Effector memory CD8-positive, alpha-beta T cell (primary cell): ENCODE results near the gene RAI1.

Experiments used
- ATAC-seq: fragments of 150-1000 bp; cut with Tn5 transposase; replicated peaks from 2 replicates; pipeline ENCODE4 v1.10.0; 2021; ENCODE audit warnings: mild to moderate bottlenecking, moderate library complexity
- DNase-seq, 3 experiments: peaks; one replicate each; pipeline ENCODE4 v3.0.0; 2021
- H3K27ac Mint-ChIP-seq, 2 donors: one replicate each; pipeline ENCODE4 v1.8.0; 2022; ENCODE audit warnings: mild to moderate bottlenecking in 2 of 2, mixed read lengths in 2 of 2, moderate library complexity in 2 of 2
- H3K27me3 Mint-ChIP-seq, 2 donors: one replicate each; pipeline ENCODE4 v1.8.0; 2022; ENCODE audit warnings: mixed read lengths in 2 of 2
- H3K36me3 Mint-ChIP-seq: one replicate; pipeline ENCODE4 v1.8.0; 2022; ENCODE audit warnings: mild to moderate bottlenecking, moderate library complexity, mixed read lengths; ENCODE audit not compliant: insufficient read depth
- H3K4me1 Mint-ChIP-seq, 2 donors: one replicate each; pipeline ENCODE4 v1.8.0; 2022; ENCODE audit warnings: low read depth in 2 of 2, mixed read lengths in 2 of 2
- H3K4me3 Mint-ChIP-seq, 2 donors: one replicate each; pipeline ENCODE4 v1.8.0; 2022; ENCODE audit warnings: mild to moderate bottlenecking in 2 of 2, mixed read lengths in 2 of 2, moderate library complexity in 2 of 2
- H3K9me3 Mint-ChIP-seq, 2 donors: one replicate each; pipeline ENCODE4 v1.8.0; 2022; ENCODE audit warnings: mixed read lengths in 2 of 2

RAI1 gene

DNA sequence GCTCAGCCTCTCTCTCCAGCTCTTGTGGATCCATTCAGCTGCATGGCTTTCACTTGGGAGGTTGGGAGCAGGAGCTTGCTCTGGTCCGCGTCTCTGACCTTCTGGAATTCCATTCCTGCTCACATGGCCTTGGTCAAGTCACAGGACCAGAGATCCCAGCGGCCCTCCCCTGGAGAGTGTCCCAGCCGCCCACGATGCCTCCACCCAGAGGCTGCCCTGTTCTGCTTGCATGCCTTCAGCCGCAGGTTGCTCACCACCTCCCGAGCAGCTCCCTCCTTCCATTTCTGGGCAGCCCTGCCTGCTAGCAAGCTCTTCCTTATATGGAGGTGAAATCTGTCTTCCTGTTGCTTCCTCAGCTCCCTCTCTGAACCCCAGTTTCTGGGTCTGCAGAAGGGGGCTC lies 32.6 kb downstream of the RAI1 start:
- Mint-ChIP-seq H3K36me3 (peaks cover 17% of the 10 kb centered on the region), H3K27me3 (peaks cover 0 to 11% of the 10 kb centered on the region in 2 donors), H3K4me3 (no peak overlapping the region), H3K27ac (no peak overlapping the region), H3K4me1 (peaks cover 31 to 38% of the 10 kb centered on the region in 2 donors), H3K9me3 (no peaks in the 10 kb centered on the region)
- DNase-seq (no peak), ATAC-seq (no peak)

DNA sequence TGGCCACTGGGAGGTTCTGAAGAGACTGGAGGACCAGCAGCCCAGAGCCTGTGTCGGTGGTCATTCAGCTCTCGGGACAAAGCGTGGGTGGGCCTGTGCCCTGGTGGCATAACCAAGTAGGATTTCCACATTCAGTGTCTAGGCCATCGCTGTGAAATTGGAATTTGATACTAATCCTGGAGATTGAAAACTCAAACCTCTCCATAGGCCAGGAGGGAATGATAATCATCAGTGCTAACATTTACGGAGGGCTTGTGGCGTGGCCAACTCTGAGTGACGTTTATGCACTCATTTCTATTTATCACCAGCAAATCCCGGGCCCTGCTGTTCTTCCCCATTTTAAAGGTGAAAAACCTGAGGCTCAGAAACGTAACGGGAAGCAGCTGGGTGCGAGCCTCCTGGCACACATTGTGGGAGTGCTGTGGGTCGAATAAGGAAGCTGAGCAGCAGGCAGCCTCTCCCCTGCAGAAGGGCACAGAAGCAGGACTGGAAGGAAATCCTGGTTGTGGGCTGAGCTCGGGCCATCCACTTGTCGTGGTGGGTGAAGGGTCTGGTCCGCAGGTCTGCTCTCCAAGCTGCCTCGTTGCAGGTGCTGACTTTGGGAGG lies 33.1 kb downstream of the RAI1 start:
- H3K4me1 Mint-ChIP-seq: peaks cover 31 to 38% of the 10 kb centered on the region in 2 donors
- no peaks in the 10 kb centered on the region for H3K9me3 Mint-ChIP-seq
- no peak overlapping the region for H3K4me3 Mint-ChIP-seq
- ATAC-seq (no peak), DNase-seq (no peak)
- H3K27me3 Mint-ChIP-seq: peaks cover 0 to 16% of the 10 kb centered on the region in 2 donors
- H3K36me3 Mint-ChIP-seq: peaks cover 15% of the 10 kb centered on the region
- no peak overlapping the region for H3K27ac Mint-ChIP-seq

DNA sequence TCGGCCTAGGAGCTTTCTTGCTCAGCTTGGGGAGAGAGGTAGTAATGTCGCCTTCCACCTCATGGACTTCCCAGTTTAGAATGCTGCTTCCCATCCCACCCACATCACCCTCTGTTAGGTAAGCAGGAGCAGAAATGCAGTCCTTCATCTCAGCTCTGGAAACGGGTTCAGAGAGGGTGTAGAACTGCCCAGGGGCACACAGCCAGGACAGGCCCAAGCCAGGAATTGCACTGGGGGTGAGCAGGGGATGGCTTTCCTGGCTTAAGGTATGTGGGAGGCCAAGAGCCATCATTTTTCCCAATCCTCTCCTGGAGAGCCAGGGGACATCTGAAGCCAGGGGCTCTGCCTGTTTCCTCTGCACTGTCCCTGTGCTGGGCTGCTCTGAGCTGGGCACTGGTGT lies 33.6 kb downstream of the RAI1 start:
- DNase-seq: no peak
- Mint-ChIP-seq H3K4me1 (peaks cover 29 to 38% of the 10 kb centered on the region in 2 donors), H3K27me3 (peaks cover 0 to 20% of the 10 kb centered on the region in 2 donors), H3K9me3 (no peaks in the 10 kb centered on the region), H3K36me3 (peaks cover 11% of the 10 kb centered on the region), H3K4me3 (no peak overlapping the region), H3K27ac (no peak overlapping the region)
- no peak for ATAC-seq

DNA sequence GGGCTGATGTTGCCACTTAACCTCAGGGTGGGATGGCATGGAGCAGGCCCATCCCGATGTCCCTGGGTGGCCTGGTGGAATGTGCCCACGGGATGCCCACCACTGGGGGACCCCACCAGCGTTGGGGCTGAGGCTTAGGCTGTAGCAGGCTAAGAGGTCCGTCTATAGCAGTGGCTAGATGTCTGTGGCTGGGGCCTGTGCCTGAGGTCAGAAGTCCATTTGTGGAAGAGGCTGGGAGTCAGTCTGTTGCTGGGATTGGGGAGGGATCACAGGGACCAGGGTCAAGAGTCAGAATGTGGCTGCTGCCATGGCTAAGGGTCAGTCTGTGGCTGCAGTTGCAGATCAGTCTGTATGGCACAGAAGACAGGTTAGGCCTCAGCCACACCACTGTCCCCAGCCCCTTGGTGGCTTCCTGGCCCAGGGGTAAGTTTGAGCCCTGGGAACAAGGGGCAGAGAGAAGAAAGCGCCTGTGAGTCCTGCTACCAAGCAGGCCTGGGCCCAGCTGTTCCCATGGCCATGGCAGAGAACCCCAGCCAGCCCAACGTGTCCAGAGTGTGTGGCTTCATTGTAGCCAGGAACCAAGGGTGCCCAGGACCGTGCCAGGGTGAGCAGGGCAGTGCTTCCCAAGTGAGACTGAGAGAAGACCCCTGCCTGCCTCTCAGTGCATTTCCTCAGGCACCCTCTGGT lies 35.7 kb downstream of the RAI1 start:
- DNase-seq (no peak), ATAC-seq (no peak)
- H3K27ac Mint-ChIP-seq: no peak overlapping the region
- no peaks in the 10 kb centered on the region for H3K9me3 Mint-ChIP-seq
- H3K4me1 Mint-ChIP-seq: peaks cover 35 to 42% of the 10 kb centered on the region in 2 donors
- H3K27me3 Mint-ChIP-seq: peaks cover 6 to 32% of the 10 kb centered on the region in 2 donors
- H3K36me3 Mint-ChIP-seq: peaks cover 3% of the 10 kb centered on the region
- no peak overlapping the region for H3K4me3 Mint-ChIP-seq

DNA sequence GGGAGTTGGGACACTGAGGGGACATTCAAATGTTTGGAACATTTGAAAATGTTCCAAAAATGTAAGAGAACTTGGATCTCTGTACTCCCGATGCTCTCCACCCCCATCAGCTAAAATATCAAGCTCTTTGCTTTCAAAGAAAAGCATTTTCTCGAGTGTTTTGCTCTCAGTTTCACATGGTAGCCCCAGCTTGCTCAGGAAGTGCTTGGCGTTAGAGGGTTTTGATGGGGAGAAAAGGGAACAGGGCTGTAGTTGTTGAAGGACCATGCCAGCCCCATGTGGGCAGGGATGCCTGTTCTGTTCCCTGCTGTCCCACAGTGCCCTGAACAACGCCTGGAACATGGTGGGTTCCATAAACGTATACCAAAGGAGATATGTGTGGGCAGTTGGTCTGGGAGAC lies 37.0 kb downstream of the RAI1 start:
- peaks cover 13 to 44% of the 10 kb centered on the region in 2 donors for H3K27me3 Mint-ChIP-seq
- H3K9me3 Mint-ChIP-seq: no peaks in the 10 kb centered on the region
- no peak for DNase-seq
- no peak for ATAC-seq
- no peak overlapping the region for H3K4me3 Mint-ChIP-seq
- H3K4me1 Mint-ChIP-seq: peaks cover 36 to 44% of the 10 kb centered on the region in 2 donors
- no peak overlapping the region for H3K27ac Mint-ChIP-seq
- peaks cover 10% of the 10 kb centered on the region for H3K36me3 Mint-ChIP-seq

DNA sequence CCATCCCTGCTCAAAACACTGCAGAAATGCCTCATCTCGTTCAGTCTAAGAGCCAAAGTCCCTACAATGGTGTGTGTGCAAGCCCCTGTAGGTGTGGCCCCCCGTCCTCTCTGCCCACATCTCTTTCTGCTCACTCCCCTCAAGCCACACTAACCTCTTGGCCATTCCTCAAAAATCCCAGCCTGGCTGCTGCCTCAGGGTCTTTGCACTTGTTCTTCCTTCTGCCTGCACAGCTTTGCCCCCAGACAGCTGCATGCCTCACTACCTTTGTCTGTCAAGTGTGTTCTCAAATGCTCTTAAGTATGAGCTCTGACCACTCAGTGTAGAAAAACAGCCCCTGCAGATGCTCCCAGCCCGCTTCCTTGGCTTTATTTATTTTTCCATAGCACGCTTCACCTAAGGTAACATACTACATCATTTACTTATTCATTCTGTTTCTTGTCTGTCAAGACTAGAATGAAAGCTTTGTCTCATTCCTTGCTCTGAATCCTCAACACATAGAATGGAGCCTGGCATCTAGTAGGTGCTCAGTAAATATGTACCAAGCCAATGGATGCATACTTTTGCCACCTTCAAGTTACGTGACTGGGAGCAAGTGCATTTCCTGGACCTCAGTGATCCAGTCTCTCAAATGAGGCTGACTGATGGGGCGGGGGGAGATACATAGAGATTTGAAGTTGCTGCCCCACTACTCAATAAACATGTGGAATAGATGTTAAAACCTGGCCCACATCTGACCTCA lies 38.1 kb downstream of the RAI1 start:
- no peak for ATAC-seq
- H3K36me3 Mint-ChIP-seq: peaks cover 10% of the 10 kb centered on the region
- H3K4me1 Mint-ChIP-seq: peaks cover 42 to 46% of the 10 kb centered on the region in 2 donors
- DNase-seq: no peak
- no peak overlapping the region for H3K4me3 Mint-ChIP-seq
- H3K27me3 Mint-ChIP-seq: peaks cover 13 to 52% of the 10 kb centered on the region in 2 donors
- no peaks in the 10 kb centered on the region for H3K9me3 Mint-ChIP-seq
- peak overlapping the region; percentile 11 to 30 for H3K27ac Mint-ChIP-seq

DNA sequence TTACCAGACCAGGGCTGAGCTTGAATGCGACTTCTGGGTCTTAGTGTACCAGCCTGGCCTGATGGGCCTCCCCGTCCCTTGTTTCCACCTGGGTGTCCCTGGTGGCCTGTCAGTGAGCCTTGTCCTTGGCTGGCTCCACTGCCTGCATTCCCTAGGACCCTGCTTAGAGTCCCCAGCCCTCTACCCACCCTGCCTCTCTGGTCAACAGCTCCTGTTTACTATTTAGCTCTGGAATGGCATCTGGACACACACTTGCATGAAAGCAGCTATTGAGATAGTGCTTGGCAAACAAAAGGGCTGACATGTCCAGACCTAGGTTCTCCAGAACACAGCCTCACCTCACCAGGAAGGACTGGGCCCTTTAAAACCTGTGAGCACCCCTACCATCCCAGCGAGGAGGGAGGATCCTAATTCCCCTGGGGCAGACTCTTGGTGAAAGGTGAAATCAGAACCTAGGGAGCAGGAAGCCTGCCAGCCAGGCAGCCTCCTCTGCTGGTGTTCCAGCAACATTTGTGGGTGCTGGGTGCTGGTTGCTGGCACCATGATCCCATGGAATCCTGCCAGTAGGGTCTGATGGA lies 38.8 kb downstream of the RAI1 start:
- H3K27me3 Mint-ChIP-seq: peaks cover 13 to 52% of the 10 kb centered on the region in 2 donors
- no peaks in the 10 kb centered on the region for H3K9me3 Mint-ChIP-seq
- no peak overlapping the region for H3K4me3 Mint-ChIP-seq
- H3K4me1 Mint-ChIP-seq: peaks cover 42 to 45% of the 10 kb centered on the region in 2 donors
- H3K36me3 Mint-ChIP-seq: peaks cover 10% of the 10 kb centered on the region
- ATAC-seq (no peak), DNase-seq (no peak)
- no peak overlapping the region for H3K27ac Mint-ChIP-seq

DNA sequence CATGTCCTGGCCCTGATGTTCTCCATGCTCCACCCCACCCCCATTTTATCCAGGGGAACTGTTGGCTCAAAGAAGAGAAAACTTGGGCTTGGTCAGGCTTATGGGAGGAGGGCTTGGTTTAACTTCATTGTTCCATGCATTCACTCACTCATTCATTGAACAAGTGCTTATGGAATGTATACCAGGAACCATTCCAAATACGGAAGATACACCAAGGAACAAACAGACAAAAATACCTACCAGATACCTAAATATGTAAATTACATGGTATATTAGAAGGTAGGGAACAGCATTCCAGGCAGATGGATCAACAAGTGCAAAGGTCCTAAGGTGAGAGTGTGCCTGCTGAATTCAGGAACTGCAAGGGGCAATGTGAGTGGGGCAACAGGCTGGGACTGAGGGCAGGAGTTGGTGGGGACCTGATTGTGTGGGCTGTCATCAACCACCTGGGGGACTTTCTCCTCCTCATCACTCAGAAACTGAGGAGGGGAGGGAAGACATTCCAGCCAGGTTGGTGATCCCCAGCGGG lies 39.9 kb downstream of the RAI1 start:
- Mint-ChIP-seq H3K36me3 (peaks cover 10% of the 10 kb centered on the region), H3K4me3 (peak overlapping the region in 1 of 2 donors; percentile 22), H3K4me1 (peaks cover 36 to 39% of the 10 kb centered on the region in 2 donors), H3K27ac (peak overlapping the region in 1 of 2 donors; percentile 22), H3K9me3 (no peaks in the 10 kb centered on the region), H3K27me3 (peaks cover 13 to 45% of the 10 kb centered on the region in 2 donors)
- DNase-seq: no peak
- ATAC-seq: no peak

DNA sequence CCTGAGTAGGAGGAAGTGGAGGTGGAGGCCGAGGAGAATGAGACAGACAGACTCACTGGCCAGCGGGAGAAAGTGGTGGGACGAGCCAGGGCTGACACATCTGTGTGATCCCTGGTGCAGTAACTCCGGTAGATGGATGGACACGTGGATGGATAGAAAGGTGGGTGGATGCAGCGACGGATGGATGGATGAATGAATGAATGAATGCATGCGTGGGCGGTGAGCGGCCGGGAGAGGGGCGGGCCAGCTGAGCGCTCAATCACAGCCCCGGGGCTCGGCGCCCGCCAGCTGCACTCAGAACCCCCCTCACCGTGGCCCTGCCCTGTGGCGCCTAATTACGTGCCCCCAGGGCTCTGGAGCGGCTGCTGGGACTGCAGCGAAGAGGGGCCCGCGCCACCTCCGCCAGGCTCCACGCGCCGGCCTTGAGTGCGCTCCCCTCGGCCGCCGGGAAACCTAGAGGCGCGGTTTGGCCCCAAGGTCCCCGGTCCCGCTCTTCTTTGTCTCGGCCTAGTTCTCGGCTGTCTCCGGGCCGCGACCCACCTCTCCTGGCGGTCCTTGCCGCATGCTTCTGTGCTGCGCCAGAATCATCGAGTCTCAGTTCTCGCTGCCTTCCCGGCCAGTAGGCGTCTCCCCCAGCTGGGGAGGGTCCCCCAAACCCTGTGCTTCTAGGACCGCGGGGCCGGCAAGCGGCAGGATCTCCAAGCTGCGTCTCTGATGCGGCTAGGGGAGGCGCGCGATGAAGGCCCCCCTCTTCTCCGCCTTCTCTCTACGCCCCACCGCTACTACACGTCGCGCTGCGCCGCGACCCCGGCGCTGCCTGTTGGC lies 41.0 kb downstream of the RAI1 start:
- no peak for ATAC-seq
- Mint-ChIP-seq H3K27me3 (peaks cover 13 to 42% of the 10 kb centered on the region in 2 donors), H3K36me3 (peaks cover 10% of the 10 kb centered on the region), H3K4me1 (peaks cover 31 to 34% of the 10 kb centered on the region in 2 donors), H3K9me3 (no peaks in the 10 kb centered on the region), H3K27ac (peak overlapping the region in 1 of 2 donors; percentile 22), H3K4me3 (peak overlapping the region; percentile 91 to 92)
- no peak for DNase-seq

DNA sequence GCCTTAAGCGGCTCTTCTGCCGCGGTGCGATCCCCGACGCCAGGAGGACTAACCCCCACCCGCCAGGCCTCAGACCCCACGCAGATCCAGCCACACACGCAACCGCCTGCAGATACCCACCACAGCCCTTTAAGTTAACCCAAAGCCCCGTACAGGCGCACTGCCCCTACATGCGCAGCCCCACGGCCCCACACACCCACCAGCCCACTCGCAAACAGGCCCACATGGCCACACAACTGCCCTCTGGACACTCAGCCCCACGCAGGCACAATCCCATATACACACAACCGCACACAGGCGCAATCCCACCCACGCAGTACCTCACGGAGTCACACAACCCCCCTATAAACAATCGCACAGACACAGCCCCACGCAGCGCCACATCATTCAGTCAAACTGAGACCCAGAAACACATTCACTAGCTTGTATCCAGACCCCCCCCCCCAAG lies 41.7 kb downstream of the RAI1 start:
- no peak overlapping the region for H3K27ac Mint-ChIP-seq
- H3K4me3 Mint-ChIP-seq: peak overlapping the region; percentile 91 to 92
- ATAC-seq: no peak
- H3K27me3 Mint-ChIP-seq: peaks cover 13 to 42% of the 10 kb centered on the region in 2 donors
- peaks cover 10% of the 10 kb centered on the region for H3K36me3 Mint-ChIP-seq
- H3K9me3 Mint-ChIP-seq: no peaks in the 10 kb centered on the region
- H3K4me1 Mint-ChIP-seq: peaks cover 25 to 30% of the 10 kb centered on the region in 2 donors
- DNase-seq: no peak

DNA sequence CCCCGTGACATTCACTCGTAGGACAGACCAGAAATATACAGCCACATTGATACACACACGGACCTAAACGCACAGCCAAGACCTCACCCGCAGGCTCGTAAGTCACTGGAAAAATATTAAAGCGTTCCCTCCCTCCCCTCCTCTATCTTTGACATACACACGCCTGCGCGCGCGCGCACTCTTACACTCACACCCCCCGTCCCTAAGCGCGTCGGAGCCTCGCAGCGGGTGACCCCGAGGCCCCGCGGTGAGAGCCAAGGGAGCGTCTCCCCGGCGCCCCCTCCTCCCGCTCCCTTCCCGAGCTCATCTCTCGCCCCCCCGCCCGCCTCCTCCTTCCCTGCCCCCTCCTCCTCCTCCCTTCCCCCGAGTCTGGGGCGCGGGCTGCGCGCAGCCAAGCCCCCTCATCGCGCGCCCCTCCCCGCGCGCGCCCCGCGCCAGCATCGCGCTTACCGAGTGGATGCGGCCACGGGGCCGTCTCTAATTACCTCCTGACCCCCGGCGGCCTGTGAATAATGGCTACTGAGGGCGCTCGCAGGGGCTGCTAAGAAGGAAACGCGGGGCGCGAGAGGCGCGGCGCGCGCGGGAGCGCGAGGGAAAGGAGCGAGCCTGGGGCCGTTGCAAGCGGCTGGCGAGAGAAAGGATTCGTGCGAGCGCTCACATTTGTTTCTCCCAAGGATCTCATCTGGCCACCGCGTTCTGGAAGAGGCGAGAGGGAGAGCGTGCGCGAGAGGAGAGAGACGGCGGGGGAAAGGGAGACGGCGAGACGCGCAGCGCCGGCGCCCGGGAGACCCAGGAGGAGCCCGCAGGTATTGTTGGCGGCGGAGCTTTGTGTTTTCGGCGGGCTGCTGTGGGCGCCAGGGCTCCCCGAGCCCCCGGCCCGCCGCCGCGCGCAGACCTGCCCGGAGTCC lies 42.4 kb downstream of the RAI1 start:
- peak overlapping the region; percentile 55 to 77 for H3K27ac Mint-ChIP-seq
- no peaks in the 10 kb centered on the region for H3K9me3 Mint-ChIP-seq
- ATAC-seq (peak; percentile 58), DNase-seq (no peak)
- peaks cover 27 to 29% of the 10 kb centered on the region in 2 donors for H3K4me1 Mint-ChIP-seq
- H3K4me3 Mint-ChIP-seq: peak overlapping the region; percentile 91 to 92
- H3K36me3 Mint-ChIP-seq: peaks cover 10% of the 10 kb centered on the region
- H3K27me3 Mint-ChIP-seq: peaks cover 13 to 42% of the 10 kb centered on the region in 2 donors
